ENCODE measurements around the gene RBM23. TPM values are rescaled to one million over a fixed set of nuclear protein-coding genes. Genes with fewer than 3 reads are reported as not detected.

The RBM23 gene
- total and polyA plus RNA-seq, 9 of the 15 experiments (the other 6 are each of a cell fraction or from before 2014, with no cell fraction given) = 46.0 to 102 (median 58.5) TPM

- TF ChIP-seq RERE (CRISPR knock-in tag; IDR thresholded peaks at IDR 0.05; ENCODE audit: borderline replicate concordance) (no peak), FOXJ3 (CRISPR knock-in tag; IDR thresholded peaks at IDR 0.05) (no peak), HMG20B (CRISPR knock-in tag; IDR thresholded peaks at IDR 0.05) (no peak), HIVEP1 (CRISPR knock-in tag; IDR thresholded peaks at IDR 0.05) (no peak), ZNF695 (CRISPR knock-in tag; IDR thresholded peaks at IDR 0.05) (no peak), HNRNPK (IDR thresholded peaks at IDR 0.05; ENCODE audit: low read depth, low read length, poor library complexity, severe bottlenecking) (no peak), ERF (CRISPR knock-in tag; IDR thresholded peaks at IDR 0.05) (no peak; the same call in 1 of the 2 replicates), FIP1L1 (IDR thresholded peaks at IDR 0.05; ENCODE audit: low read depth, low read length, poor library complexity, severe bottlenecking) (no peak), RBFOX2 (IDR thresholded peaks at IDR 0.05; ENCODE audit: low read depth, low read length) (peak; percentile 80), TEAD2 (tag; IDR thresholded peaks at IDR 0.05) (no peak), MYC (IDR thresholded peaks at IDR 0.05; ENCODE audit: low read depth, low read length) (peak; percentile 66), MYC (CRISPR knock-in tag; IDR thresholded peaks at IDR 0.05; ENCODE audit: borderline replicate concordance, low read depth) (no peak), E2F6 (IDR thresholded peaks at IDR 0.05; ENCODE audit: borderline replicate concordance in 1 of 2, extremely low read depth in 1 of 2, insufficient read depth in 1 of 2, insufficient read length in 1 of 2, low read depth in 1 of 2, low read length in 1 of 2, poor library complexity in 1 of 2, severe bottlenecking in 1 of 2) (peak; percentile 94 to 96), TSHZ1 (CRISPR knock-in tag; IDR thresholded peaks at IDR 0.05) (no peak), USF2 (CRISPR knock-in tag; IDR thresholded peaks at IDR 0.05) (no peak)
Observed at GRCh38 chr14:22886500-22887259, 32.3 kb downstream of the RBM23 start (continued).

Measured in K562 (cell line).